ENCODE data around the gene RUNDC3A.
"Not testable (repeated sequence)": the region's sequence is repeated elsewhere in the genome, so short reads cannot be mapped to it uniquely, and the experiment has no call there.

The RUNDC3A gene

GRCh38 chr17:44321246-44322120 is 13.1 kb downstream of the RUNDC3A start:
- DNase-seq, result no peak

DNA sequence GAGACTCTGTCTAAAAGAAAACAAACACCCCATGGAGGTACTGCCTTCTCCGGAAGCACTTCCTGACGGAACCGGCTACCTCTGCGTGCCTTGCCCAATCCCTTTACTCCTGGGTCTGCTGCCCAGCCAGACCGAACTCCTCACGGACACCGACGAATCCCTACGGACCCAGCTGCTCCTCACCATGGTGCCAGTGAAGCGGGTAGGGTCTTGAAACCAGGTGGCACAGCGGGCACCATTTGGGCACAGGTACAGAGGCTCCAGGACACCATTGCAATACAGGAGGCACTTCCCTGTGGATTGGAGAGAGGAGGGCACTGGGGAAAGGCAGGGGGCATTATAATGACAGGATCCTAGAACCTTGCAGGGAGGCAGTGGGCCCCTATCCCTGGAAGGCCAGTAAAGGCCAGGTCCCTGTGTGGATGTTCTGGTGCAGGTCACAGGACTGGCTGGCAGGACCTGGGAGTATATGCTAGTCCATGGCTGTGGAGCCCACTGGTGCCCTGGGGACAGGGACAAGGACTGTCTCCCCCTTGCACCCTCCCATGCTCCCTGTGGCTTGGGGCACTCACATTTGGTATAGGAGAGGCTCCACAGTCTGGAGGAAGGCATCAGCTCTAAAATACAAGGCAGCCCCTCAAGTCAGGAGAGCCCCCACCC is 14.0 kb downstream of the RUNDC3A start:
- DNase-seq, result no peak

DNA sequence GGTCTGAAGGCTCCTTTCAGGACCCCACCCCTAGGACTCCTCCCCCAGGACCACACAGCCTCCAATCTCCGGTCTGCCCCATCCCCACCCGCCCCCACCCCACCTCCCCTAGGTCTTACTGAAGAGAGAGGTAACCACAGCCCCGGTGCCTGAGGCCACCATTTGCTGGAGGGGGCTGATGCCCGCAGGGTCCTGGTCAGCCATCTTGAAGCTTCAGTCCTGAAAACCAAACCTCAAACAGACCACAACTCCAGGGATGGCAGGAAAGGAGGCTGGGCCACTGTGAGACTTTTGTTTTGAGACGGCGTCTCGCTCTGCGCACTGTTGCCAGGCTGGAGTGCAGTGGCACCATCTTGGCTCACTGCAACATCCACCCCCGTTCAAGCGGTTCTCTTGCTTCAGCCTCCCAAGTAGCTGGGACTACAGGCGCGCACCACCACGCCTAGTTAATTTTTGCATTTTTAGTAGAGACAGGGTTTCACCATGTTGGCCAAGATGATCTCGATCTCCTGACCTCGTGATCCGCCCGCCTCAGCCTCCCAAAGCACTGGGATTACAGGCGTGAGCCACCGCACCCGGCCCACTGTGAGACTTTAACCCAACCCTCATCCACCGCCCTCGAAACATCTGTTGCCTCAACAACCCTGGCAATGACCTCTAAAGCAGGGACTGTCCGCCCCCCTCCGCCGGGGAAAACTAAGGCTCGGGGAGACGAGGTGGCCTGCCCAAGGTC is 15.1 kb downstream of the RUNDC3A start:
- DNase-seq, result no peak

DNA sequence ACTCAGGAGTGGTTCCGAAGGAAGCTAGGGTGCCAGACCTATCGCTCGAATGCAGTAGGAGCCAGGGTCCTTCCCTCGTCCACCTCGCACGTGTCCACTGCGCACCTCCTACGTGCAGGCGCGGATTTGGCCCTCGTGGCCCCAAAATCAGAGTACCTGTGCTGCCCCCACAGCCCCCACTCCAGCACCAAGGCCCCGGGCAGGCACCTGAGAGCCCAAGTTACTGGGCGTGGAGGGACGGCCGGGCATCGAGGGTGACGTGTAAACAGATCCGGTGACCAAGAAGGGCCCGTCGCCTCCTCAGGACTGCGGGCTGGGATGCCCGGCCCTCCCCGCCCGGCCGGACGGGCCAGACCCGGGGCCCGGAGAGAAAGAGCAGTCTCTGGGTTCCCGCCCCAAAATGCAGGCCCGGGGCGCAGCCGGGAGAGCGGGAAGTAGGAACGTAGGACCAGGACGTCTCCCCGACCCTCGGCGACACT is 15.7 kb downstream of the RUNDC3A start:
- DNase-seq, result no peak

DNA sequence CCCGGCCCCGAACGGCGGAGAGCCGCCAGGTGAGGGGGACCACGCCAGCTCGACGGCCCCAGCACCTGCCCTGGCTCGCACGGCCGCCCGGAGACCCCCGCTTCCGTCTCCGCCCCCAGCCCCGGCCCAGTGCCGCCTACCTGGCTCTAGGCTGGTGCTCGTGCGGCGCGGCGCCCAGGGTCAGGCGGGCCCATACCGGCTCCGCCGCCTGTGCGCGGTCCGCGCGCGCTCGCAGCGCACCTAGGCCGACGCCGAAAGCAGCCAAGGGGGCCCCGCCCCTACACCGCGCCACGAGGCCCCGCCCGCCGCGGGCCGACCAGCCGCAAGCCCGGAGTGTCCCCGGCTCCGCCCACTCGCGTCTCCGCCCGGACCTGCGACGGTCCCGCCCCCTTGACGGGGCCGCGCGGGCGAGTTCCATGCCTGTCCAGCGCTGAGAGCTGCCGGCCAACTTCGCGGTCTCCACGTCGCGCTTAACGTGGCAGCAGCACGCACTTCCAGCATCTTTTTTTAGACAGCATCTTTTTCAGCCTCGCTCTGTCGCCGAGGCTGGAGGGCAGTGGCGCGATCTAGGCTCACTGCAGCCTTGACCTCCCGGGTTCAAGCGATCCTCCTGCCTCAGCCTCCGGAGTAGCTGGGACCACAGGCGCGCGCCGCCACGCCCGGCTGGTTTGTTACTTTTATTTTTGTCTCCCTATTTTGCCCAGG is 16.3 kb downstream of the RUNDC3A start, which contains the start of gene SLC25A39:
Gene SLC25A39, minus strand, starts transcription at position 253 of the 705 bp plus-strand sequence. CDS start 1,261 bp downstream, outside the sequence.
- peak; percentile 96 for DNase-seq

DNA sequence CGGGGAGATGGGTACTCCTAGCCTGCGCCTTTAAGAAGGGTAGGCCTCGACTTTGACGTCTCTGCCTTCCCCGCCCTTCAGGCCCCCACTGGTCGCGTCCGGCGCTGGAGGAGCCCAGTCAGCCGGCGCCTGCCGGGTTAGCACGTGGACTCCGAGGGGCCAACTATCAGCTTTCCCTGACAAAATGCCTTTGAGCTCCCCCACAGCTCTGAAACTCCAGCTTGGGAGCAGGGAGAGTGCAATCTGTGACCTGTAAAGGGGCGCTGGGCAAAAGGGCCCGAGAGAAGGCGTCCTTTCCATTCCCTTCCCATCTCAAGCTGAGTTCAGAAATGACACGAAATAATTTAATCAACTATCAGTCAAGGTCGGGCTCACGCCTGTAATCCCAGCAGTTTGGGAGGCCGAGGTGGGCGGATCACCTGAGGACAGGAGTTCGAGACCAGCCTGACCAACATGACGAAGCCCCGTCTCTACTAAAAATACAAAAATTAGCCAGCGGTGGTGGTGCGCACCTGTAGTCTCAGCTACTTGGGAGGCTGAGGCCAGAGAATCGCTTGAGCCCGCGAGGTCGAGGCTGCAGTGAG is 18.6 kb downstream of the RUNDC3A start:
- DNase-seq, result peak; percentile 96

- DNase-seq, result no peak
Measured at GRCh38 chr17:44327715-44328449, 19.5 kb downstream of the RUNDC3A start.

- DNase-seq, result not testable (repeated sequence)
Measured at GRCh38 chr17:44329516-44329915, 21.1 kb downstream of the RUNDC3A start.

DNA sequence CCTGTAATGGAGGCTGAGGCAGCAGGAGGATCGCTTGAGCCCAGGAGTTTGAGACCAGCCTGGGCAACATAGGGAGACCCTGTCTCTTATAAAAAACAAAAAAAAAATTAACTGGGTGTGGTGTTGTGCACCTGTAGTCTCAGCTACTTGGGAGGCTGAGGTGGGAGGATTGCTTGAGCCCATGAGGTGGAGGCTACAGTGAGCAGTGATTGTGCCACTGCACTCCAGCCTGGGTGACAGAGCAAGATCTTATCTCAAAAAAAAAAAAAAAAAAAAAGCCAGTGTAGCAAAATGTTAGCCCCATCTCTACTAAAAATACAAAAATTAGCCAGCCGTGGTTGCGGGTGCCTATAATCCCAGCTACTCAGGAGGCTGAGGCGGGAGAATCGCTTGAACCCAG is 21.9 kb downstream of the RUNDC3A start:
- not testable (repeated sequence) for DNase-seq

DNA sequence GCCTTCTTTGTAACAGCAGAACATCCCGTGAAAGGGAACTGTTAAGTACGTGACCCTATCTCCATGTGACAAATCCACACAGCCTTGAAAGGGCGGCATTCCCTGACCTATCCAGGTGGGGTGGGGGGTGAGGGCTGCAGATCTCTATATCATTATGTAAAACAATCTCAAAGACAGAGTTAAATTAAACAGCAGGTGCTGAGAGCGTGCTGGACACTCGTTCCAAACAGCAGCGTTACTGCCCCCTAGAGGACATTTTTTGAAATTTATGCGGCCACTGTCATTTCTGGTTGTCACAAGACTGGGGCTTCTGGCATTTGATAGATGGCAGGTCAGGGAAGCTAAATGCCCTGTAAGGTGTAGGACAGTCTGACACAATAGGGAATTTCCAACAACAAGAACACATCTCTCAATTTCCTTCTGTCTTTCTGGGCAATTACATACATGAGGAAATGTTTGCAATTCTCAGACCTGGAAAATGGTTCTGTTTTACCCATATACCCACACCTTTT is 22.9 kb downstream of the RUNDC3A start:
- peak; percentile 88 for DNase-seq

DNA sequence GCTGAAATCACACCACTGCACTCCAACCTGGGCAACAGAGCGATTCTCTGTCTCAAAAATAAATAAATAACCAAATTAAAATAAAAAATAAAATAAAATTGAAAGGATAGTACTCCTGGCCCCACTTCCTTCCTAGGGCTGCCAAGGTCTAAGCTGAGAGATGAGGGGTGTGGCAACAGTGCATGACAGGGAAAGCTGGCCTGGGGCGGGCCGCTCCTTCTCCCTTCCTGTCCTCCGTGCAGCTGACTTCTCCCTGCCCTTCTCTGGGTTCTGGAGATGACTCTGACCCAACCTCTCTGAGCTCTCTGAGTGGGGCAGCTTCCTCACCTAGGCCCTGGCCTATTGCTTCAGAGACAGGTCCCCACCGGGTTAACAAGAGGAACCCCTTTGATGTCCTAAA is 25.0 kb downstream of the RUNDC3A start:
- no peak for DNase-seq

- no peak for DNase-seq
Measured at GRCh38 chr17:44334315-44334714, 25.9 kb downstream of the RUNDC3A start.

GRCh38 chr17:44334727-44335126 is 26.3 kb downstream of the RUNDC3A start:
- no peak for DNase-seq

- no peak for DNase-seq
Measured at GRCh38 chr17:44335564-44335963, 27.2 kb downstream of the RUNDC3A start.

DNA sequence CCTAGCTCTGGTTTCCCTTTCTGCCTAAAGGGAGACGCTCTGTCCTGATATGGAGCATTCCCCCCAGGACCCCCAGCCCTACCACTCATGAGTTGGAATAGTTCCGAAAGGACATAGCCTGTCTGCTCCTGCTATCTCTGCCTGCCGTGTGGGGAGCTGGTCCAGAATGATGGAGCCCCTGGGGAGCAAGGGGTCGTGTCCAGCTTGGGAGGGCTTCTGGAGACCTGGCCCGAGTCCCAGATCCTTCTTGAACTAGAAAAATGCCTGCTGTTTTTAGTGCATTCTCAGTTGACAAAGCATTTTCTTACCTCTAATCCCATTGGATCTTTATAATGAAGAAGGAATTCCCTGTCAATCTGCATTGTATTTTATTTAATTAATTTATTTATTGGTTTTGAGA is 27.6 kb downstream of the RUNDC3A start:
- no peak for DNase-seq

DNA sequence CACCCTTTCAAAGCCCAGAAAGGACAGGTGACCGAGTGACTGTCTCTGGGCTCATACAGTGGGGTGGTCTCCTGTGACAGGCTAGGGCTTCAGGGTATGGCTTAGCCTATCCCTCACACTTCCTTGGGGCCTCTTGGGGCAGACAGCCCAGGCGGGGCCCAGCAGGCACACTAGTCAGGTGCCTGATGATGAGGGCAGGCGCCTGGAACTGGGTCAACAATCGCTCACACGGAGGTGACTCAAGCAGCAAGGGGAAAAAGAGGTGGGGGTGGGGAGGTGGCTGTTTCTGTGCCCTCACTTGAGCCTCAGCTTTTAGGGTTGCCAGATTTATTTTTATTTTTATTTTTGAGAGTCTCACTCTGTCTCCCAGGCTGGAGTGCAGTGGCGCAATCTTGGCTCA is 30.3 kb downstream of the RUNDC3A start:
- no peak for DNase-seq

GRCh38 chr17:44340553-44340952 is 32.2 kb downstream of the RUNDC3A start:
- not testable (repeated sequence) for DNase-seq

GRCh38 chr17:44343510-44344209 is 35.3 kb downstream of the RUNDC3A start:
- no peak for DNase-seq

DNA sequence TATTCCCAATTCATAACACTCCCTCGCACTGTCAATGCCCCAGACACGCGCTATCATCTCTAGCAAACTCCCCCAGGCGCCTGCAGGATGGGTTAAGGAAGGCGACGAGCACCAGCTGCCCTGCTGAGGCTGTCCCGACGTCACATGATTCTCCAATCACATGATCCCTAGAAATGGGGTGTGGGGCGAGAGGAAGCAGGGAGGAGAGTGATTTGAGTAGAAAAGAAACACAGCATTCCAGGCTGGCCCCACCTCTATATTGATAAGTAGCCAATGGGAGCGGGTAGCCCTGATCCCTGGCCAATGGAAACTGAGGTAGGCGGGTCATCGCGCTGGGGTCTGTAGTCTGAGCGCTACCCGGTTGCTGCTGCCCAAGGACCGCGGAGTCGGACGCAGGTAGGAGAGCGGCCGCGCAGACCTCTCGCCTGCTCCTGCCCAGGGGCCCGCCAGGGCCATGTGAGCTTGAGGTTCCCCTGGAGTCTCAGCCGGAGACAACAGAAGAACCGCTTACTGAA is 36.6 kb downstream of the RUNDC3A start, which contains the start of gene GRN:
Gene GRN, plus strand, starts transcription at position 364 of the 515 bp plus-strand sequence. CDS start 3,863 bp downstream, outside the sequence.
- DNase-seq, result peak; percentile 93

DNA sequence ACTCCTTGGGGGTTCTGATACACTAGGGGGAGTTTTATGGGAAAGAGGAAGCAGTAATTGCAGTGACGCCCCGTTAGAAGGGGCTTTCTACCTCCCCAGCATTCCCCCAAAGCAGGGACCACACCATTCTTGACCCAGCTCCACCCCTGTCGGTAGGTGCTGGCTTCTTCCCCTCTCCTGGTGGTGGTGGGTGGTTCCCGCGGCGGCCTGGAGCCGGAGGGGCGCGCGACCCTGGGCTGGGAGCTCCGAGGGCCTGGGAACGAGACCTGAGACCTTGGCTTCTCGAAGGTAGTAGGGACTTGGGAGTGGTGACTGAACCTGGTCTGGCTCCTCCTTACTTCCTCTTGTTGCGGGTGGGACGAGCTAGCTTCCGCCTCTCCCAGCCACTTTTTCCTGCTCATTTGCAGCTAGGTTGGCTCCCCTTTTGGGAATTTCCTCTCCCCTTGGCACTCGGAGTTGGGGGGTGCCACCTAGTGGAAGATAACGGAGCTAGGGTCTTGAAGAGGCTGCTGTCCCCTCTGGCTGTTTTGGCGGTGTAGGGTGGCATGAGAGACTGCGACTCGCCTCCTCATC is 37.1 kb downstream of the RUNDC3A start:
- peak; percentile 43 for DNase-seq

Data from activated CD4-positive, alpha-beta T cell treated with anti-CD3 and anti-CD28 coated beads, Interleukin-2, amount 50 U/mL, for 16 hours (primary cell).